SK-N-MC (cell line): ENCODE results near the gene PAPOLB.

Experiments
- EZH2 ChIP-seq: fragments of 200-600 bp; sonication (generic); IDR thresholded peaks from one replicate; pipeline ENCODE4 v1.6.1; 2017; ENCODE audit warnings: antibody characterized with exemption
- FOXP2 ChIP-seq: optimal IDR thresholded peaks from 2 replicates; pipeline ENCODE3; 2011; ENCODE audit warnings: mild to moderate bottlenecking, moderate library complexity; ENCODE audit not compliant: insufficient read depth; ENCODE audit errors: extremely low read length, control extremely low read depth
- POLR2AphosphoS5 ChIP-seq: IDR thresholded peaks from 2 replicates; pipeline ENCODE4 v1.6.1; 2012; ENCODE audit warnings: mild to moderate bottlenecking, low read depth, low read length, borderline replicate concordance

- TF ChIP-seq POLR2AphosphoS5 (no peak), EZH2 (no peak), FOXP2 (no peak)
These were observed 603 bp downstream of the PAPOLB start for GRCh38 chr7:4861227-4861626.
